K562 (cell line): ENCODE data around the gene MBD6. TPM values are rescaled to one million over a fixed set of nuclear protein-coding genes. Genes with fewer than 3 reads are reported as not detected.

Experiments used
- SIRT6 ChIP-seq: IDR thresholded peaks from one replicate; pipeline ENCODE4 v1.6.1; 2012; ENCODE audit warnings: low read depth, mild to moderate bottlenecking, control low read depth, inconsistent platforms, low read length, moderate library complexity
- polyA plus RNA-seq, 8 experiments: library from polyadenylated mRNA; depleted of rRNA in 4 of 8; stranded (reverse) in 5 of 8; unstranded in 3 of 8; fragments of >200 nt; fragmentation: Nextera tagmentation in 2 of 8; fragmentation: Illumina TruSeq in 1 of 8; extraction: Ambion mirVana in 2 of 8; extraction: Trizol in 1 of 8; gene quantifications; 2 replicates each; pipeline versions ENCODE4 v1.2.1 to v1.2.3, GENCODE V29; 2011 to 2014; ENCODE audit warnings: inconsistent platforms in 1 of 8, missing spikeins in 1 of 8
- total RNA-seq, 7 experiments: library from RNA; depleted of rRNA in 6 of 7; stranded (reverse); fragments of >200 nt in 6 of 7; fragmentation: Illumina TruSeq in 2 of 7; extraction: Trizol in 2 of 7; gene quantifications; 2 replicates each; pipeline versions ENCODE4 v1.2.1 to v1.2.3, GENCODE V29; 2011 to 2021; ENCODE audit warnings: low replicate concordance in 1 of 7
- TF ChIP-seq, protein P1 (sequence below): sonication (generic); formaldehyde crosslinking; IDR thresholded peaks from 2 replicates; pipeline ENCODE4 v1.8.0; 2023; ENCODE audit warnings: mild to moderate bottlenecking, missing genetic modification reagents
- TF ChIP-seq, protein P2 (sequence below), 2 experiments: fragments of 450-650 bp in 1 of 2; sonication (generic) in 1 of 2; formaldehyde crosslinking; conservative IDR thresholded peaks; 2 replicates each; pipeline versions ENCODE4 v1.4.0 to v1.8.1; 2020 to 2022; ENCODE audit warnings: mild to moderate bottlenecking in 1 of 2, missing genetic modification reagents in 1 of 2

The MBD6 gene
- total and polyA plus RNA-seq, 9 of the 15 experiments (the other 6 are each of a cell fraction or from before 2014, with no cell fraction given): 2.0 to 54.8 (median 3.8) TPM

DNA sequence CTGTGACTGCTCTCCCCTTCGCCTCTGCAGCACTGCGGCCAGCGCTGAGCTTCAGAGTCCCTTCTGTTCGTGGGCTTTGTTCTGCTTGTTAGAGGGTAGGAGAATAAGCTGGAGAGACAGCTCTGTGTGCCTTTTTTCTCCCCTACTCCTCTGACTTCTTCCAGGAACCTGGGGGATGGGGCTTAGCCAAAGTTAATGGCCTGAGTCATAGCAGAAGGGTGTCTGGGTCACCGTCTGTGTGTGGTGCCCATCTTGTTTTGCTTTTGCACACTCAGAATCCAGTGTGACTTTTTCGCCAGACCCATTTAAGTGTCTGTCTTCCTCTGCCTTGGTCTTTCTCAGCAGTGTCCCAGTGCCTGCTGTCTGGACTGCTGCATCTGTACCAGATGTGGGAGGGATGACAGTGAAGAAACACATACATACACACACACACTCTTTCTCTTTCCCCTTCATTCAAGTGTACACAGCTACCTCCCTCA, 30.2 kb downstream of the MBD6 start (continued):
- TF ChIP-seq, protein P1, sequence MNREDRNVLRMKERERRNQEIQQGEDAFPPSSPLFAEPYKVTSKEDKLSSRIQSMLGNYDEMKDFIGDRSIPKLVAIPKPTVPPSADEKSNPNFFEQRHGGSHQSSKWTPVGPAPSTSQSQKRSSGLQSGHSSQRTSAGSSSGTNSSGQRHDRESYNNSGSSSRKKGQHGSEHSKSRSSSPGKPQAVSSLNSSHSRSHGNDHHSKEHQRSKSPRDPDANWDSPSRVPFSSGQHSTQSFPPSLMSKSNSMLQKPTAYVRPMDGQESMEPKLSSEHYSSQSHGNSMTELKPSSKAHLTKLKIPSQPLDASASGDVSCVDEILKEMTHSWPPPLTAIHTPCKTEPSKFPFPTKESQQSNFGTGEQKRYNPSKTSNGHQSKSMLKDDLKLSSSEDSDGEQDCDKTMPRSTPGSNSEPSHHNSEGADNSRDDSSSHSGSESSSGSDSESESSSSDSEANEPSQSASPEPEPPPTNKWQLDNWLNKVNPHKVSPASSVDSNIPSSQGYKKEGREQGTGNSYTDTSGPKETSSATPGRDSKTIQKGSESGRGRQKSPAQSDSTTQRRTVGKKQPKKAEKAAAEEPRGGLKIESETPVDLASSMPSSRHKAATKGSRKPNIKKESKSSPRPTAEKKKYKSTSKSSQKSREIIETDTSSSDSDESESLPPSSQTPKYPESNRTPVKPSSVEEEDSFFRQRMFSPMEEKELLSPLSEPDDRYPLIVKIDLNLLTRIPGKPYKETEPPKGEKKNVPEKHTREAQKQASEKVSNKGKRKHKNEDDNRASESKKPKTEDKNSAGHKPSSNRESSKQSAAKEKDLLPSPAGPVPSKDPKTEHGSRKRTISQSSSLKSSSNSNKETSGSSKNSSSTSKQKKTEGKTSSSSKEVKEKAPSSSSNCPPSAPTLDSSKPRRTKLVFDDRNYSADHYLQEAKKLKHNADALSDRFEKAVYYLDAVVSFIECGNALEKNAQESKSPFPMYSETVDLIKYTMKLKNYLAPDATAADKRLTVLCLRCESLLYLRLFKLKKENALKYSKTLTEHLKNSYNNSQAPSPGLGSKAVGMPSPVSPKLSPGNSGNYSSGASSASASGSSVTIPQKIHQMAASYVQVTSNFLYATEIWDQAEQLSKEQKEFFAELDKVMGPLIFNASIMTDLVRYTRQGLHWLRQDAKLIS (CRISPR knock-in tag): 0 out of 2 replicates have a peak, but pooled peaks have one; percentile 39
- TF ChIP-seq SIRT6: no peak
- TF ChIP-seq, protein P2, sequence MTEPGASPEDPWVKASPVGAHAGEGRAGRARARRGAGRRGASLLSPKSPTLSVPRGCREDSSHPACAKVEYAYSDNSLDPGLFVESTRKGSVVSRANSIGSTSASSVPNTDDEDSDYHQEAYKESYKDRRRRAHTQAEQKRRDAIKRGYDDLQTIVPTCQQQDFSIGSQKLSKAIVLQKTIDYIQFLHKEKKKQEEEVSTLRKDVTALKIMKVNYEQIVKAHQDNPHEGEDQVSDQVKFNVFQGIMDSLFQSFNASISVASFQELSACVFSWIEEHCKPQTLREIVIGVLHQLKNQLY (CRISPR knock-in tag; conservative IDR thresholded peaks at IDR 0.05): no peak
